Activated gamma-delta T cell treated with anti-CD3 and anti-CD28 coated beads, Interleukin-2, amount 50 U/mL, for 16 hours (primary cell): ENCODE measurements around the gene CHRM2.

Source experiments
- DNase-seq: peaks from one replicate; pipeline ENCODE4 v3.0.0-alpha.2; 2020; ENCODE audit warnings: low read depth

CHRM2 gene

GRCh38 chr7:136957391-136957790 is 88.9 kb downstream of the CHRM2 start:
- DNase-seq, result no peak

GRCh38 chr7:136958016-136958415 is 89.6 kb downstream of the CHRM2 start:
- no peak for DNase-seq

GRCh38 chr7:136964347-136964746 is 95.9 kb downstream of the CHRM2 start:
- no peak for DNase-seq

- DNase-seq, result no peak
Measured at GRCh38 chr7:136966825-136967224, 98.4 kb downstream of the CHRM2 start.

GRCh38 chr7:136969761-136970160 is 101.3 kb downstream of the CHRM2 start:
- no peak for DNase-seq

GRCh38 chr7:136971776-136972175 is 103.3 kb downstream of the CHRM2 start:
- no peak for DNase-seq

- no peak for DNase-seq
Measured at GRCh38 chr7:136976504-136977251, 108.2 kb downstream of the CHRM2 start.

GRCh38 chr7:136993377-136993776 is 124.9 kb downstream of the CHRM2 start:
- no peak for DNase-seq

GRCh38 chr7:136997735-136998134 is 129.3 kb downstream of the CHRM2 start:
- DNase-seq, result no peak

- DNase-seq, result no peak
Measured at GRCh38 chr7:136998495-136998894, 130.0 kb downstream of the CHRM2 start.

GRCh38 chr7:137000621-137001020 is 132.2 kb downstream of the CHRM2 start:
- no peak for DNase-seq

GRCh38 chr7:137001041-137001440 is 132.6 kb downstream of the CHRM2 start:
- no peak for DNase-seq

GRCh38 chr7:137001478-137001877 is 133.0 kb downstream of the CHRM2 start:
- DNase-seq, result no peak

- no peak for DNase-seq
Measured at GRCh38 chr7:137003086-137003485, 134.6 kb downstream of the CHRM2 start.

- no peak for DNase-seq
Measured at GRCh38 chr7:137003566-137003965, 135.1 kb downstream of the CHRM2 start.

GRCh38 chr7:137005873-137006272 is 137.4 kb downstream of the CHRM2 start:
- DNase-seq, result no peak

- DNase-seq, result no peak
Measured at GRCh38 chr7:137006293-137006692, 137.8 kb downstream of the CHRM2 start.

- DNase-seq, result no peak
Measured at GRCh38 chr7:137007001-137007694, 138.7 kb downstream of the CHRM2 start.

- DNase-seq, result no peak
Measured at GRCh38 chr7:137009404-137009803, 141.0 kb downstream of the CHRM2 start.

- no peak for DNase-seq
Measured at GRCh38 chr7:137015015-137015414, 146.6 kb downstream of the CHRM2 start.

- DNase-seq, result no peak
Measured at GRCh38 chr7:137017221-137017620, 148.8 kb downstream of the CHRM2 start.

GRCh38 chr7:137018468-137018867 is 150.0 kb downstream of the CHRM2 start:
- DNase-seq, result no peak

GRCh38 chr7:137020351-137020750 is 151.9 kb downstream of the CHRM2 start:
- no peak for DNase-seq
